IPS-15b (cell line): ENCODE results near the gene CHD1L.

Source experiments
- H3K27me3 ChIP-seq: one replicate; pipeline ENCODE4 v1.6.1; 2013; ENCODE audit warnings: low read length; ENCODE audit not compliant: control insufficient read depth, insufficient read depth
- H3K36me3 ChIP-seq: one replicate; pipeline ENCODE4 v1.6.1; 2013; ENCODE audit warnings: low read length; ENCODE audit not compliant: control insufficient read depth, insufficient read depth
- H3K4me1 ChIP-seq: one replicate; pipeline ENCODE4 v1.6.1; 2013; ENCODE audit warnings: mild to moderate bottlenecking, low read length; ENCODE audit not compliant: control insufficient read depth, insufficient read depth
- H3K4me3 ChIP-seq: one replicate; pipeline ENCODE4 v1.5.1; 2013; ENCODE audit warnings: low read depth, low read length
- H3K9ac ChIP-seq: one replicate; pipeline ENCODE4 v1.6.1; 2013; ENCODE audit warnings: low read depth, mild to moderate bottlenecking, low read length
- H3K9me3 ChIP-seq: one replicate; pipeline ENCODE4 v1.6.1; 2013; ENCODE audit warnings: mild to moderate bottlenecking, low read length; ENCODE audit not compliant: control insufficient read depth, insufficient read depth

CHD1L gene

GRCh38 chr1:147246910-147247655 lies 4.6 kb downstream of the CHD1L start:
- no peaks in the 10 kb centered on the region for H3K36me3 ChIP-seq
- H3K9ac ChIP-seq = no peak overlapping the region
- no peaks in the 10 kb centered on the region for H3K27me3 ChIP-seq
- peaks cover 4% of the 10 kb centered on the region for H3K4me1 ChIP-seq
- no peaks in the 10 kb centered on the region for H3K9me3 ChIP-seq
- H3K4me3 ChIP-seq = no peak overlapping the region

GRCh38 chr1:147247656-147248238 lies 5.3 kb downstream of the CHD1L start:
- H3K9ac ChIP-seq = no peak overlapping the region
- H3K4me1 ChIP-seq = peaks cover 4% of the 10 kb centered on the region
- H3K27me3 ChIP-seq = no peaks in the 10 kb centered on the region
- H3K4me3 ChIP-seq = no peak overlapping the region
- no peaks in the 10 kb centered on the region for H3K9me3 ChIP-seq
- H3K36me3 ChIP-seq = no peaks in the 10 kb centered on the region

DNA sequence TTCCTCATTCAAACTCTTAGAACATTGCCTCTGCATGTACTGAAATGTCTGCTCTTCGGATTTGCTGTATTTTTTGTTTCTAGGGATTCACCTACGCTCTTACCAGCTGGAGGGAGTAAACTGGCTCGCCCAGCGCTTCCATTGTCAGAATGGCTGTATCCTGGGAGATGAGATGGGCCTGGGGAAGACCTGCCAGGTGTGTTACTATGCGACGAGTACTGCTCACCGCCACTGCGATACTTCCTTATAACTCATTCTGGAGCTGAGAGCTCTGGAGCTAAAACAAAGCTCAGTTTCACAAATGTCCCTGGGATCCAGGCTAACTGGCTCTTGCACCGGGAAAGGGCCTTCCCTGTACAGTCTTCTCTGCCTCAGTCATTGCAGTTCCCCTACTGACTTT lies 10.1 kb downstream of the CHD1L start:
- Histone ChIP-seq H3K4me3 (no peak overlapping the region), H3K36me3 (no peaks in the 10 kb centered on the region), H3K27me3 (no peaks in the 10 kb centered on the region), H3K4me1 (no peaks in the 10 kb centered on the region), H3K9ac (no peak overlapping the region), H3K9me3 (no peaks in the 10 kb centered on the region)

GRCh38 chr1:147260956-147261355 lies 18.5 kb downstream of the CHD1L start:
- H3K4me1 ChIP-seq = no peaks in the 10 kb centered on the region
- no peaks in the 10 kb centered on the region for H3K9me3 ChIP-seq
- no peak overlapping the region for H3K4me3 ChIP-seq
- no peak overlapping the region for H3K9ac ChIP-seq
- H3K36me3 ChIP-seq = peaks cover 5% of the 10 kb centered on the region
- H3K27me3 ChIP-seq = no peaks in the 10 kb centered on the region

GRCh38 chr1:147264158-147264768 lies 21.8 kb downstream of the CHD1L start:
- Histone ChIP-seq H3K36me3 (peaks cover 8% of the 10 kb centered on the region), H3K9ac (no peak overlapping the region), H3K4me1 (no peaks in the 10 kb centered on the region), H3K9me3 (no peaks in the 10 kb centered on the region), H3K27me3 (no peaks in the 10 kb centered on the region), H3K4me3 (no peak overlapping the region)

GRCh38 chr1:147266381-147266780 lies 23.9 kb downstream of the CHD1L start:
- Histone ChIP-seq H3K9me3 (no peaks in the 10 kb centered on the region), H3K4me1 (no peaks in the 10 kb centered on the region), H3K36me3 (peaks cover 8% of the 10 kb centered on the region), H3K9ac (no peak overlapping the region), H3K27me3 (no peaks in the 10 kb centered on the region), H3K4me3 (no peak overlapping the region)

DNA sequence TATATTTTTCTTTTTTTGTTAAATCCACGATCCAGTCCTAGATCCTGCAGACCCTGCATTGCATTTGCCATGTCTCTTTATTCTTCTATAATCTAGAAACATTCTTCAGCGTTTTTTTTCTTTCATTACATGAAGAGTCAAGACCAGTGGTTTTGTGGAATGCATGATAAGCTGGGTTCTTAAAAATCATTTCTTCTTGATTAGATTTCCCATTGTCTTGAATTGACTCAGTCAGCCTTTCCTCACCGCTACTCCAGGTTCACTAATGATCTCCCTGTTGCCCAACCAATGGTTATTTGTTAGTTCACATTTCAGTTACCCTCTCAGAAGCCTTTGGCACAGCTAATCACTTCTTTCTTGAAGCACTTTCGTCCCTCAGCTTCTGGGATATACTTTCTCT lies 25.2 kb downstream of the CHD1L start:
- H3K27me3 ChIP-seq = no peaks in the 10 kb centered on the region
- peaks cover 8% of the 10 kb centered on the region for H3K36me3 ChIP-seq
- no peaks in the 10 kb centered on the region for H3K4me1 ChIP-seq
- H3K9me3 ChIP-seq = no peaks in the 10 kb centered on the region
- H3K9ac ChIP-seq = no peak overlapping the region
- no peak overlapping the region for H3K4me3 ChIP-seq

- H3K27me3 ChIP-seq = no peaks in the 10 kb centered on the region
- peaks cover 6% of the 10 kb centered on the region for H3K36me3 ChIP-seq
- no peaks in the 10 kb centered on the region for H3K4me1 ChIP-seq
- no peaks in the 10 kb centered on the region for H3K9me3 ChIP-seq
- no peak overlapping the region for H3K9ac ChIP-seq
- no peak overlapping the region for H3K4me3 ChIP-seq
These were observed 28.2 kb downstream of the CHD1L start for GRCh38 chr1:147270721-147271120.

- no peaks in the 10 kb centered on the region for H3K27me3 ChIP-seq
- no peak overlapping the region for H3K9ac ChIP-seq
- no peak overlapping the region for H3K4me3 ChIP-seq
- H3K4me1 ChIP-seq = no peaks in the 10 kb centered on the region
- H3K9me3 ChIP-seq = no peaks in the 10 kb centered on the region
- peaks cover 15% of the 10 kb centered on the region for H3K36me3 ChIP-seq
These were observed 29.6 kb downstream of the CHD1L start for GRCh38 chr1:147272042-147272441.

- no peaks in the 10 kb centered on the region for H3K4me1 ChIP-seq
- peaks cover 14% of the 10 kb centered on the region for H3K36me3 ChIP-seq
- H3K4me3 ChIP-seq = no peak overlapping the region
- H3K9me3 ChIP-seq = no peaks in the 10 kb centered on the region
- no peaks in the 10 kb centered on the region for H3K27me3 ChIP-seq
- H3K9ac ChIP-seq = no peak overlapping the region
These were observed 31.2 kb downstream of the CHD1L start for GRCh38 chr1:147273409-147274336.

- H3K4me3 ChIP-seq = no peak overlapping the region
- H3K36me3 ChIP-seq = peaks cover 24% of the 10 kb centered on the region
- no peaks in the 10 kb centered on the region for H3K27me3 ChIP-seq
- H3K9me3 ChIP-seq = no peaks in the 10 kb centered on the region
- no peak overlapping the region for H3K9ac ChIP-seq
- no peaks in the 10 kb centered on the region for H3K4me1 ChIP-seq
These were observed 39.5 kb downstream of the CHD1L start for GRCh38 chr1:147281950-147282349.
